GM19239 (cell line): ENCODE results near the gene CD8B2.
"Not testable (repeated sequence)": the region's sequence is repeated elsewhere in the genome, so short reads cannot be mapped to it uniquely, and the experiment has no call there.

Experiments used
- DNase-seq: peaks from one replicate; pipeline ENCODE4 v3.0.0; 2011; ENCODE audit warnings: low spot score; ENCODE audit not compliant: insufficient read length
- FAIRE-seq: peaks from 2 replicates; lab custom pipeline; 2011; peaks lifted over from hg19 to GRCh38; lab: Jason Lieb, UNC

CD8B2 gene

DNA sequence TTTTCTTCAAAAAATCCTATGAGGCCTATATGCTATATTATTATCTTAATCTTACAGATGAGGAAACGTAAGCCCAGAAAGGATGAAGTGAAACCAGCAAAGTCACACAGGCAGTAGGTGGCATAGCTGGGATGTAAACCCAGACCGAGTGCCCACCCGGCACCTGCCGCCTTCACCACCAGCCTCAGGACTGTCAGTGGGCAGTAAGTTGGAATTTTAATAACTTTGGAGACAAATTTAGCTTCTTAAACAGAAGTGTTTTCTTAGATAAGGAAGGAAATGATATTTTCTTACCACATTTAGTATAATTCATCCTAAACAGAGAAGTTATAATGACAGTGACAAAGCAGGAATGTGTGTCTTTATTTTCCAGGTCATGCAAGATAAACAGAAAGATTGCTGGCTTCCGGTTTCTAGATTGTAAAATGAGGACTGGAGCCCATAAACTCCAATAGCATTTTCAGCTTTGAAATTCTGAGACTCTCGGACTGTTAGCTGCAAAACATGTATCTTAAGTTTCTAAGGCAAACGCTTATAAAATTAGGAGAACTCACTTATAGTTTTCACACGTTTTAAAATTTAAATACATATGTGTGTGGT lies 59.3 kb downstream of the CD8B2 start:
- no peak for DNase-seq
- FAIRE-seq, result no peak

DNA sequence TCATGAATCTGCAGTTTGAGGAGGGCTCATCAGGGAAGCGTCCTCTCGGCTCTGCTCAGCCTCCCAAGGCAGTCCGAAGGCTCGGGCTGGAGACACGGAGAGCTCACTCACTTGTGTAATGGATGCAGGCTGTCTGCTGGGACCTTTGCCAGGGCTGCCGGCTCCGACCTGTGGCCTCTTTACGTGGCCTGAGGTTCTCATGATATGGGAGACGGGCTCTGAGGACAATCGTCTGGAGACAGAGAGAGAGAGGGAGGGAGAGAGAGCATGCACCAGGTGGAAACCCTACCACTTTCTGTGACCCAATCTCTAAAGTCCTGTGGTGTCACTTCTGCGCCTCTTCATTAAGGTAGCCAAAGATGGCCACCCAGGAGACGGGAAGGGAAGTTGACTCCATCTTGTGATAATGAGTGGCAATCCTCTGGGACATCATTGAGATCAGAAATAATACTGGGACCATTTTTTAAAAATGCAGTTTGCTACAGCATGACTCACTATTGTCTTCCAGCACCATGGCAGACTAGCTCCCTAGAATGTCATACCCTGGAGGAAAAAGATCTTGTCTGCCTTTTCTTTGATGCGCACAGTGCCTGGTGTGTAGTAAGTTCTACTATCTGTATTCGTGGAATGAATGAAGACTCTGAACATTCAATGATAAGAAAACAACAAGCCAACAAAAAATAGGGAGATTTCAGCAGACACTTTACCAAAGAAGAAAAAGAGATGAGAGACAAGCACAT lies 60.2 kb downstream of the CD8B2 start:
- no peak for DNase-seq
- no peak for FAIRE-seq

DNA sequence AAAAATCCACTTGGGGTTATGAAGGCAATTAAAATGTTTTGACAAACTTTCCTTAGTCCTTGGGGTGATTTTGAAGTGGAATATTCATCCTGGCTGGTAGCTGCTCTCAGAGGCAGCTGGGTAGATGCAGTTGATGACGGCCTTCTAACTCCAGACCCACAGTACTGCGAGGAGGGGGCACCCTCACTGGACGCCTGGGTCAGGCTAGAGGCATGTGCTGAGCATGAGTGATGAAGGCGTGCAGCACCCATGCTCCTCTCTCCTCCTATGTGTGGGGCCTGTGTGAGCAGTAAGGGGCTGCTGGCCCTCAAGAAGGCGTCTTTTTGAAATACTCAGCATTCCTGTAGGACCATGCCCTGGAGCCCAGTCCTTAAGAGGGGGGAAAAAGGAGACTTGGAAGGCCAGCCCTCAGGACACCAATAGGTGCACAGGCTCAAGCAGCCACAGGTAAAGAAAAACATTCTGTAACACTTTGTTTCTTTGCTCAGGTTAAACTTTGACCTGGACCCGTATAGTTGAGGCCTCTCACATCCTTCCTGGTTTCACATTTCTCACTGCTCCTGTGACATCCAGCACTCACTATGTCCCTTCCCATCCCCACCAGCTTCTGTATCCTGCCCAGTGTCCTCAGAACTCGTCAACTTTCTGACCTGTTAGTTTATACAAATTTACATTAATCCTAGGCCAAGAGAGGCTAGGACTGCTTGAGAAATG lies 64.4 kb downstream of the CD8B2 start:
- FAIRE-seq (no peak), DNase-seq (no peak)

DNA sequence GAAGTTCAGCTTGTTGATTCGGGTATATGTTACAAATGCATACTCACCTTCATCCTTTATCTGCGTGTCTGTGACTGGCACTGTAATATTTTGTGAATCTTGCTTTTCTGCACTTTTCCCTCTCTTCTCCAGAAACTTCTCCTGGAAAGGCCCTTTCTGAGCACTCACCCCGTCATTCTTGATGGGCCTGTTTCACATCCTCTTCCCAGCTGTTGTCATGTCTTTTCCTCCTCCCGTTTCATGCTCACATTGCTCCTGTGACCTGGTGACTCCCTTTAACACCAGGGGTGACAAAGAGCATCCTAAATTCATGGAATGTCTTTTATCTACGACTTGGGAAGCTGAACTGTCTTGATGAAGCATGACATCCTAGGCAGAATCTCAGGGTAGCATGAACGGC lies 65.8 kb downstream of the CD8B2 start:
- DNase-seq (no peak), FAIRE-seq (no peak)

DNA sequence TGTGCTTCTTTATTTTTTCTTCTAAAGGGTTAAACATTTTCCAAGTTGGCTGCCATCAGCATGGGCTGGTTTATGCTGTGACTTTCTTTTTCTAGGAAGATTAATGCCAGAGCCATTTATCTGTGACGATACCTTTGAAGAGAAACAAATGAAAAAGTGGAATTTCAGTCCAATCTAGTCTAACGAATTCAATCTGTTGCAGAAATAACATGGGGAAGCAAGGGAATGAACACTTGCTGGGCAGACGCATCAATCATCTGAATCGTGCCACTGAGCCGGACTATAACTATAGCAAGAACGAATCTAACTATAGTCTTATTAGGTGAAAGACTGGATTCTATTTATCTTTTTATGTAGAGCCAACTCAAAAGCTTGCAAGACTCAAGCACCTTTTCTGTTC lies 66.2 kb downstream of the CD8B2 start:
- FAIRE-seq (no peak), DNase-seq (no peak)

DNA sequence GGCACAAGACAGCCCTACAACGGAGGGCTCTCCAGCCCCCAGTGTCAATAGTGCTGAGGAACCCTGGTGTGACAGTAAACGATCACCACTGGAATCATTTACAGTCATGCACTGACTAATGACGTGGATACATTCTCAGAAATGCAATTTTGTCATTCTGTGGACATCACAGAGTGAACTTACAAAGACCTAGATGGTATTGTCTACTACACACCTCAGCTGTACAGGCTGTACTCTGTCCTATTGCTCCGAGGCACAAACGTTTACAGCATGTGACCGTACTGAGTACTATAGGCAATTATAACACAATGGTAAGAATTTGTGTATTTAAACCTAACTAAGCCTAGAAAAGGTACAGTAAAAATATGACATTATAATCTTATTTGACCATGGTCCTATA lies 67.2 kb downstream of the CD8B2 start:
- DNase-seq (no peak), FAIRE-seq (no peak)

DNA sequence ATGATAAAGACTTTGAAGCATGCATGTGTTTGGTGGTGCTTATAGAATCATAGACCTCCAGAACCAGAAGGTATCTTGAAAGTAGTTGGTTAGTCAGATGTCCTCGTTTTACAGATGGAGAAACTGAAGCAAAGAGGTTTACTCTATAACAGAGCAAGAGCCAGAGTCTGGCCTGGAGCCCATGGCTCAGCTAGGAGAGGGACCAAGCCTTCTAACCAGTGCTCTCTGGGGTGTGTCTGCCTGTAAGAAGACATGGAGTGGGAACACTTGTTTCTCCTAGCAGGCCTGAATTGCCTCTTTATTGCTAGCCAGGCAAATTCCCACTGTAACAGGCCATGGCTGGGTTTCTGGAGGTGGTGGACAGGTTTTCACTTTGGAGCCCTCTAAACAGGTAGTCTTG lies 67.9 kb downstream of the CD8B2 start:
- FAIRE-seq, result no peak
- DNase-seq, result no peak

DNA sequence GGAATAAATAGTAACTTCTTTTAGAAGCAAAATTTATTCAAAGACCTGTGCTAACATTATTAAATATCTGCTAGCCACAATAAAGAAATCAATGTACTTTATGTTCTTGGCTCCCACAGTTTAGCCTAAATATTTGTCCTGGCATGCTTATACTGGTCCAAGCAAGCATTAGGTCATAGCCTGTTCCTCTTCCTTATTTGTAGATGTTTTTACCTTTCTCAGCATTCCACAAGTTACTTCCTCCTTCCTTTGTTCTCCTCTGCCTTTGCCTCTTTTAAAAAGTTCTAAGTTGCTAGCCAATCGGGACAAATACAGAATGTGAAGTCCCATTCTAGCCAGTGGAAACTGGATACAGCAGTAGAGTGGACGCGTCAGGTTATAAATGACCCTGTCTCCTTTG lies 72.6 kb downstream of the CD8B2 start:
- not testable (repeated sequence) for DNase-seq, FAIRE-seq

DNA sequence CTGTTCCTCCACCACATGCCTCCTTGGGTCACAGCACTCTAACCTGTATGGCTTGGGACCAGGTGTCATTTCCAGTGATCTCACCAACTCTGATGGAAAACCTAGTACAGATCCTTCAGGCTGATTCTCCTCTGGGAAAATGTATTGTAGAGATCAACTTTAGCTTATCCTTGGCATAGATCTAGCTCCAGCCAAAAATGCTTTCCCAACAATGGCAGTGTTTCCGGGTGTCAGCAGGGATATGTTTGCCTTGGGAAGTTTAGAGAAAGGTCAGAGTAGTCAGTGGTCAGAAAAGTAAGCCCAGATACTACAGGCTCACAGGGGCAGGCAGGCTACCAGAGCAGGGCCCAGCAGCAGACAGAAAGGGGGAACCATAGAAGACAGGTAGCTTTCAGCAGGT lies 73.6 kb downstream of the CD8B2 start:
- no peak for DNase-seq
- FAIRE-seq, result no peak

DNA sequence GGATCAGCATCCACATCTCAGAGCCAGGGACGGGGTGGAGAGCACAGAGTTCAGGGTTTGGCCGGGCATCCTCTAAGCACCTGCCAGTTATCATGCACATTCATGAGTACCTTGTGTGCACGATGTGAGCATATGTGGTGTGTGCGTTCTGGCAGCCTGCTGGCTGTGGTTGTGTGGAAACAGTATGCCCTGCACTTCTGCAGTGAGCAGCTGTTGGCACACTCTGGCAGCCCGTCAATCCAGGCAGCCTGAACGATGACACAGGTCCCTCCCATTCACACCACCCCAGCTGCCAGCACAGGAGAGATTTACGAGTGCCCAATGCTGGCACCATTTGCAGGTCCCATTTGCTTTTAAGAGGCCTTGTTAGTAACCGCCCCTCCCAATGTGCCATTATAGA lies 74.2 kb downstream of the CD8B2 start:
- FAIRE-seq, result no peak

DNA sequence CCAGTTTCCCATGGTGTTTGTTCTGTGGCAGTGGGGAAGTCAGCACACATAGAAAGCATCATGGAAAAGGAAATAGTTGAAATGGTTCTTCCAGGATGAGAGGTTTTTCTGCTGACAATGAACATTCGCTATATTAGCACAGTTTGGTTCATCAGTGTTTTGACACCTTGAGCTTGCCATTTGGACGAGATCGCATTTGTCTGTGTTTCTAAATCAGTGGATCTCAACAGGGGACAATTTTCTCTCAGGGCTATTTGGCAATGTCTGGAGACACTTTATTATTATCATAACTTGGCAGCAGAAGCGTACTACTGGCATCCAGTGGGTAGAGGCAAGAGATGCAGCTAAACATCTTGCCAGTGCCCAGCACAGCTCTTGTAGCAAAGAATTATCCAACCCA lies 74.6 kb downstream of the CD8B2 start:
- DNase-seq, result no peak
- no peak for FAIRE-seq

More for the DNA sequence above, 74.2 kb downstream of the CD8B2 start:
- DNase-seq, result no peak

DNA sequence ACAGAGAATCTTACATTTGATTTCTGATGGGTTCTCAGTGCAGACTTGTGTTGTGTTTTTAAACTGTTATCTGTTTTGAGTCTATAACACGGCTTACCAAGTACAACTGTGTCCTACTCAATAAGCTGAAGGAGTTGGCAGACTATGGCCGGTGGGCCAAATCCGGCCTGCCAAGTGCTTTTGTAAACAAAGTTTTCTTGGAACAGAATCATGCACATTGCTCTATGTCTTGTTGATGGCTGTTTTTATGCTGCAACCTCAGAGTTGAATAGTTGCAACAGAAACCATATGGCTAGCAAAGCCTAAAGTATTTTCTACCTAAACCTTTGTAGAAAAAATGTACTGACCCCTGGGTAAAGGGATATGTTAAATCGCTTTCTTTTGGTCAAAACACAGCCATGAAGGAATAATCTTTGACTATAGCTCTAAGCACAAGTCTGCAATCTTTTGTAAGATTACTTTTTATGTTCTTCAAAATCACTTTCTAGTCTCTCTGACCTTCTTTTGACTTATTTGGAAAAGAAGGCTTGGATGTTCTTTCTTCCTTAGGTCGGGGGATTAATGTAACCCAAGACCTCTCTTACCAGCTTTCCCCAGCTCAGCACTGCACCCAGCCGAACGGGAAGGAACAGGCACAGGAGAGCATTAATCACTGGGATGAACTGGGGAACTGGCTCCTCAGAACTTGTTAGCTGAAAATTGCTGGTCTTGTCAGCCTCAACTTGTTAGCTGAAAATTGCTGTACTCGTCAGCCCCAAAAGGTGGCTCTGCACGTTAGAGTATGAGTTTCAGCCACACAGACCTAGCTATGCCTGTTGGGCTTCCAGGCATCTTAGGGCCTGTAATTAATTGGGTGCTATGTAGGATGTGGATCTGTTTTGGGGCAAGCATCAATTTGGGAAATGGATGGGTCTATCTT lies 75.4 kb downstream of the CD8B2 start:
- no peak for FAIRE-seq
- no peak for DNase-seq

DNA sequence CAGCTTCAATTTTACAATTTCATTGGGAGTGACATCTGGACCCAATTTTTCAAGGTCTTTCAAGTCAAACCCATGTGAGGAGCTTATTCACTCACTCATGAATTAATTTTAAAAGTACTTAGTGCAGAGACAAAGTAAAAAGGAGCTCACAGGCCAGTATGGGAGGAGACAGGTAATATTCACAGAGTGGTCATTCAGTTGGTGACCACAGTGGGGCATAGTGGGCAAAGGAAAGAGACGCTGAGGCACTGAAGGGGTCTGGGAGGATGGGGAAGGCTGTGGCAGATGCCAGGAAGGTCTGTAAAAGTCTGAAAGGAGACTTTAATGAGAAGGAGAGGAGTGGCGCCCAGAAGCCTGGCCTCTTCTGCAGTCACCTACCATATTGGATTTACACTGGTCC lies 76.0 kb downstream of the CD8B2 start:
- FAIRE-seq, result no peak
- no peak for DNase-seq

DNA sequence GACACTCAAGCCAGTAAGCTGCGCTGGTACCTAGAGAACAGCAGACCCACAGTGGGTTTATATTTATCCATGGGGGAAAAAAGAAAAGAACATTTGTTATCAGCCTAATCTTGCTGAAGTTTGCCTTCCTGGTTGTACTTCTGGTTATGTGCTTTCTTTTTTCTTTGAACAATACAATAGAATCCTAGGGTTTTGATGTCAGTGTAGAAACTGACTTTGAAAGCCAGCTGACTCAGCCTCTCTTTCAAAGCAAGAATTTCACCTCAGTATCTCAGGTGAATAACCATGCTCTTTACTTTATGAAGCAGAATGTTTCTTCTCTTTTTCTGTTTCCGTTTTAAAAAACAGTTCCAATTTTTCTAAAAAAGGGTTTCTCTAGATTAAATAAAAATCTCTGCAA lies 78.4 kb downstream of the CD8B2 start:
- no peak for DNase-seq
- FAIRE-seq, result no peak

DNA sequence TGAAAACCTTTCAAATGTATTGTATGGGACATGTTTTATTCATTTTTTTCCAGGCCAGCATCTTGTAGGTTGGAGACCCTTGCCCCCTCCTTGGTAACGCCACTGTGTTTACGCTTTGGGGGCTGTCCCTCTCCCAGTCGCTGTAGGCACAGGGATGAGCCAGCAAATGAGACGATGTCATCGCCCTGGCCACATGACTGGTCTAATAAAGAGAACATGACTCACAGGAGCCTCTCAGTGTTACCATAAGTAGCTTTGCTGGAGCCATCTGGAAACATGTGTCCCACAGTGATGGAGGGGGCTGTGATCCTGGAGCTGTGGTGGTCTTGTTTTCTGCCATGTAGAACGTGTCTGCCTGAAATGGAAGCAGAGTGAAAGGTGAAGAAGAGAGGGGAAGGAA lies 78.9 kb downstream of the CD8B2 start:
- no peak for FAIRE-seq
- DNase-seq, result no peak

DNA sequence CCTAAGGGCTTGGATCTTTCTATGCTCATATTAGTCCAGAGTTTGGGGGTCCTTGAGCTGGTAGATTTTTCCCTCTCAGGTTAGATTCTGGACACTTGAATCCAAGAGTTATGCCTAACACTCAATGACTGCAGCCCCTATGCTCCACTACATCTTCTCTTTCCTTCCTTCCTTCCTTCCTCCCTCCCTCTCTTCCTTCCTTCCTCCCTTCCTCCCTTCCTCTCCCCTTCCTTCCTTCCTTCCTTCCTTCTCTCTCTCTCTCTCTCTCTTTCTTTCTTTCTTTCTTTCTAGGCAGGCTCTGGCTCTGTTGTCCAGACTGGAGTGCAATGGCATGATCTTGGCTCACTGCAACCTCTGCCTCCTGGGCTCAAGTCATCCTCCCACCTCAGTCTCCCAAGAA lies 79.3 kb downstream of the CD8B2 start:
- FAIRE-seq, DNase-seq: not testable (repeated sequence)

DNA sequence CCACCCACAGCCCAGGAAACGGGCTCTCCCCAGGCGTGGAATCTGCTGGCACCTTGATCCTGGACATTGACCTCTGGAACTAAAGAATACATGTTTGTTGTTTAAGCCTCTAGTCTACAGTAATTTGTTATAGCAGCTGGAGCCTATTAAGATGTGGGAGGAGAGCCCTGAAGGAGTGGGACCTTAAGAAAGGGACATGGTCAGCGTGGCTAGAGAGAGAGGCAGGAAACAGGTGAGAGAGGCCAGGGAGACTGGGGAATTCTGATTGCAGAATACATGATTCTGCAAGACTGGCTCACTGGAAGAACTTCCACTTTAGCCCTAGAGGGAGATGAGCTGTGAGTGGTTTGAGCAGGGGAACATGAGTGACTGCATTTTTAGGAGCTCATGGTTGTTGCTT lies 83.2 kb downstream of the CD8B2 start:
- no peak for FAIRE-seq

More for the DNA sequence above, 83.2 kb downstream of the CD8B2 start:
- DNase-seq, result no peak
